HG02938 (cell line): ENCODE measurements around the gene LEMD1.

Experiments
- ATAC-seq: cut with Tn5 transposase; IDR thresholded peaks from one replicate; pipeline ENCODE4 v1.9.1; 2021; ENCODE audit warnings: mild to moderate bottlenecking, moderate library complexity; ENCODE audit not compliant: unreplicated experiment

The LEMD1 gene

GRCh38 chr1:205421798-205422197 lies at the start of gene LEMD1:
LEMD1 (minus strand) TSS chr1:205422056; CDS start chr1:205420536, 1,520 bp downstream.
- ATAC-seq = no peak

GRCh38 chr1:205470131-205470530 lies 48.3 kb upstream of the LEMD1 start:
- ATAC-seq = no peak

GRCh38 chr1:205466595-205467220 lies 44.9 kb upstream of the LEMD1 start:
- ATAC-seq = no peak

- ATAC-seq = no peak
Measured at GRCh38 chr1:205465392-205465791, 43.5 kb upstream of the LEMD1 start.

GRCh38 chr1:205458777-205459566 lies 37.1 kb upstream of the LEMD1 start:
- ATAC-seq = no peak

- no peak for ATAC-seq
Measured at GRCh38 chr1:205456868-205457745, 35.3 kb upstream of the LEMD1 start.

- ATAC-seq = no peak
Measured at GRCh38 chr1:205456383-205456867, 34.6 kb upstream of the LEMD1 start.

- no peak for ATAC-seq
Measured at GRCh38 chr1:205455581-205456382, 33.9 kb upstream of the LEMD1 start, which contains the start of gene BLACAT1. BLACAT1 (minus strand) TSS chr1:205456045.

GRCh38 chr1:205454903-205455335 lies 33.1 kb upstream of the LEMD1 start:
- ATAC-seq = no peak

- ATAC-seq = no peak
Measured at GRCh38 chr1:205453466-205453865, 31.6 kb upstream of the LEMD1 start.

GRCh38 chr1:205452933-205453332 lies 31.1 kb upstream of the LEMD1 start:
- no peak for ATAC-seq

GRCh38 chr1:205452364-205452763 lies 30.5 kb upstream of the LEMD1 start:
- no peak for ATAC-seq

- ATAC-seq = no peak
Measured at GRCh38 chr1:205451759-205452164, 29.9 kb upstream of the LEMD1 start.

- no peak for ATAC-seq
Measured at GRCh38 chr1:205451202-205451601, 29.3 kb upstream of the LEMD1 start.

GRCh38 chr1:205450448-205450847 lies 28.6 kb upstream of the LEMD1 start:
- ATAC-seq = no peak

- ATAC-seq = no peak
Measured at GRCh38 chr1:205449750-205450443, 28.0 kb upstream of the LEMD1 start.

- ATAC-seq = no peak
Measured at GRCh38 chr1:205449254-205449749, 27.4 kb upstream of the LEMD1 start.

- ATAC-seq = no peak
Measured at GRCh38 chr1:205448540-205449253, 26.8 kb upstream of the LEMD1 start.
